ENCODE results near the gene UTP14A.
A peak's percentile ranks its signal among the peaks of the same experiment; 100 is the strongest.
"Not testable (repeated sequence)": the region's sequence is repeated elsewhere in the genome, so short reads cannot be mapped to it uniquely, and the experiment has no call there.

UTP14A gene

GRCh38 chrX:129905787-129906580 lies at the start of gene UTP14A:
Gene UTP14A, plus strand, starts transcription at chrX:129906164. Its CDS starts 47 bp downstream, at chrX:129906211.
- peak; percentile 39 for DNase-seq

- not testable (repeated sequence) for DNase-seq
These were observed 46.8 kb upstream of the UTP14A start for GRCh38 chrX:129859134-129859533.

- DNase-seq: not testable (repeated sequence)
These were observed 39.6 kb upstream of the UTP14A start for GRCh38 chrX:129866321-129866720.

- no peak for DNase-seq
These were observed 33.4 kb upstream of the UTP14A start for GRCh38 chrX:129872524-129872923.

GRCh38 chrX:129875669-129876068 lies 30.3 kb upstream of the UTP14A start:
- peak; percentile 1 for DNase-seq

GRCh38 chrX:129876771-129877305 lies 29.1 kb upstream of the UTP14A start:
- DNase-seq: no peak

- DNase-seq: no peak
These were observed 28.6 kb upstream of the UTP14A start for GRCh38 chrX:129877401-129877800.

- DNase-seq: no peak
These were observed 5.9 kb upstream of the UTP14A start for GRCh38 chrX:129900054-129900453.

- no peak for DNase-seq
These were observed 2.7 kb downstream of the UTP14A start for GRCh38 chrX:129908636-129909035.

- DNase-seq: no peak
These were observed 19.5 kb downstream of the UTP14A start for GRCh38 chrX:129925305-129926092.

GRCh38 chrX:129930941-129931410 lies 25.0 kb downstream of the UTP14A start:
- no peak for DNase-seq

- DNase-seq: peak; percentile 56
These were observed 25.5 kb downstream of the UTP14A start for GRCh38 chrX:129931411-129932015.

GRCh38 chrX:129932016-129932820 lies 26.3 kb downstream of the UTP14A start:
- peak; percentile 24 for DNase-seq

GRCh38 chrX:129932821-129933321 lies 26.9 kb downstream of the UTP14A start:
- no peak for DNase-seq

GRCh38 chrX:129933700-129934099 lies 27.7 kb downstream of the UTP14A start:
- DNase-seq: no peak

- DNase-seq: no peak
These were observed 28.5 kb downstream of the UTP14A start for GRCh38 chrX:129934461-129934860.

- no peak for DNase-seq
These were observed 29.0 kb downstream of the UTP14A start for GRCh38 chrX:129934952-129935351.

GRCh38 chrX:129938081-129938480 lies 32.1 kb downstream of the UTP14A start:
- DNase-seq: no peak

- DNase-seq: no peak
These were observed 34.0 kb downstream of the UTP14A start for GRCh38 chrX:129939986-129940385.

GRCh38 chrX:129940721-129941120 lies 34.8 kb downstream of the UTP14A start:
- no peak for DNase-seq

GRCh38 chrX:129945131-129945530 lies 39.2 kb downstream of the UTP14A start:
- DNase-seq: no peak

GRCh38 chrX:129953334-129953648 lies 47.3 kb downstream of the UTP14A start:
- DNase-seq: no peak
